A673 (cell line): ENCODE data around the gene IFT57.

Source experiments
- EZH2 ChIP-seq: fragments of 200-600 bp; sonication (generic); IDR thresholded peaks from 2 replicates; pipeline ENCODE4 v1.6.1; 2017; ENCODE audit warnings: borderline replicate concordance, low read depth, mild to moderate bottlenecking, mixed read lengths, antibody characterized with exemption, low read length; ENCODE audit not compliant: poor library complexity, severe bottlenecking
- TF ChIP-seq, protein P1 (sequence below): fragments of 300-800, 200-600 bp; sonication (generic); conservative IDR thresholded peaks from 2 replicates; pipeline ENCODE4 v1.5.1; 2017; ENCODE audit warnings: low read depth, mild to moderate bottlenecking, antibody characterized with exemption, low read length, moderate library complexity, mixed read lengths

GRCh38 chr3:108202834-108203233 is 19.4 kb downstream of the IFT57 start:
- TF ChIP-seq, protein P1, sequence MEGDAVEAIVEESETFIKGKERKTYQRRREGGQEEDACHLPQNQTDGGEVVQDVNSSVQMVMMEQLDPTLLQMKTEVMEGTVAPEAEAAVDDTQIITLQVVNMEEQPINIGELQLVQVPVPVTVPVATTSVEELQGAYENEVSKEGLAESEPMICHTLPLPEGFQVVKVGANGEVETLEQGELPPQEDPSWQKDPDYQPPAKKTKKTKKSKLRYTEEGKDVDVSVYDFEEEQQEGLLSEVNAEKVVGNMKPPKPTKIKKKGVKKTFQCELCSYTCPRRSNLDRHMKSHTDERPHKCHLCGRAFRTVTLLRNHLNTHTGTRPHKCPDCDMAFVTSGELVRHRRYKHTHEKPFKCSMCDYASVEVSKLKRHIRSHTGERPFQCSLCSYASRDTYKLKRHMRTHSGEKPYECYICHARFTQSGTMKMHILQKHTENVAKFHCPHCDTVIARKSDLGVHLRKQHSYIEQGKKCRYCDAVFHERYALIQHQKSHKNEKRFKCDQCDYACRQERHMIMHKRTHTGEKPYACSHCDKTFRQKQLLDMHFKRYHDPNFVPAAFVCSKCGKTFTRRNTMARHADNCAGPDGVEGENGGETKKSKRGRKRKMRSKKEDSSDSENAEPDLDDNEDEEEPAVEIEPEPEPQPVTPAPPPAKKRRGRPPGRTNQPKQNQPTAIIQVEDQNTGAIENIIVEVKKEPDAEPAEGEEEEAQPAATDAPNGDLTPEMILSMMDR = no peak
- TF ChIP-seq EZH2 = no peak
